A673 (cell line): ENCODE measurements around the gene PPTC7.

Source experiments
- CTCF ChIP-seq: fragments of 300-800, 200-600 bp; sonication (generic); conservative IDR thresholded peaks from 2 replicates; pipeline ENCODE4 v1.5.1; 2017; ENCODE audit warnings: low read depth, mild to moderate bottlenecking, antibody characterized with exemption, low read length, moderate library complexity, mixed read lengths
- EZH2 ChIP-seq: fragments of 200-600 bp; sonication (generic); IDR thresholded peaks from 2 replicates; pipeline ENCODE4 v1.6.1; 2017; ENCODE audit warnings: borderline replicate concordance, low read depth, mild to moderate bottlenecking, mixed read lengths, antibody characterized with exemption, low read length; ENCODE audit not compliant: poor library complexity, severe bottlenecking

GRCh38 chr12:110576504-110576903 lies 6.6 kb downstream of the PPTC7 start:
- TF ChIP-seq CTCF (no peak), EZH2 (no peak)
